PFSK-1 (cell line): ENCODE results near the gene IQCM.

Experiments
- FOXP2 ChIP-seq: optimal IDR thresholded peaks from 2 replicates; pipeline ENCODE3; 2011; ENCODE audit warnings: borderline replicate concordance, control low read depth, inconsistent platforms; ENCODE audit not compliant: insufficient read depth; ENCODE audit errors: extremely low read length, extremely low read depth
- POLR2AphosphoS5 ChIP-seq: IDR thresholded peaks from 2 replicates; pipeline ENCODE4 v1.6.1; 2012; ENCODE audit warnings: low read depth, mild to moderate bottlenecking, control low read depth, low read length, moderate library complexity
- REST ChIP-seq, 2 experiments: IDR thresholded peaks; 2 replicates each; pipeline versions ENCODE4 v1.6.1 to v1.8.0; 2011 to 2012; ENCODE audit warnings: low read depth in 2 of 2, low read length in 2 of 2, control low read depth in 1 of 2, inconsistent platforms in 1 of 2, mild to moderate bottlenecking in 1 of 2, moderate library complexity in 1 of 2; ENCODE audit not compliant: insufficient read depth in 1 of 2
- SIN3A ChIP-seq: IDR thresholded peaks from 2 replicates; pipeline ENCODE4 v1.6.1; 2012; ENCODE audit warnings: mild to moderate bottlenecking, low read length, moderate library complexity, borderline replicate concordance; ENCODE audit not compliant: insufficient read depth
- TAF1 ChIP-seq: IDR thresholded peaks from 2 replicates; pipeline ENCODE4 v1.6.1; 2012; ENCODE audit warnings: low read length, control low read depth, borderline replicate concordance; ENCODE audit not compliant: insufficient read depth

Gene IQCM

DNA sequence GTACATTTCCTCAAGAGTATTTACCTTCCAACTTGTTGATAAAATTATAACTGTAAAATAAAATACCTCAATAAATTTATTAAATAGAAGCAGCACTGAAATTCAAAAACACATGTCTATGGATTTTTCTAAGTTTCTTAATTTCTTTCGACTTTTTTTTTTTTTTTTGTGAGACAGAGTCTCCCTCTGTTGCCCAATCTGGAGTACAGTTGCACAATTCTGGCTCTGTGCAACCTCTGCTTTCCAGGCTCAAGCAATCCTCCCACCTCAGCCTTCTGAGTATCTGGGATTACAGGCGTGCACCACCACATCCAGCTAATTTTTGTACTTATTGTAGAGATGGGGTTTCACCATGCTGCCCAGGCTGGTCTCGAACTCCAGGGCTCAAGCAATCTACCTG is 79.8 kb downstream of the IQCM start:
- TF ChIP-seq POLR2AphosphoS5 = no peak
- TF ChIP-seq REST (IDR thresholded peaks at IDR 0.05; ENCODE audit: insufficient read depth in 1 of 2, low read depth in 2 of 2, low read length in 2 of 2) = no peak
- no peak for TF ChIP-seq SIN3A
- TF ChIP-seq FOXP2 = no peak
- no peak for TF ChIP-seq TAF1

DNA sequence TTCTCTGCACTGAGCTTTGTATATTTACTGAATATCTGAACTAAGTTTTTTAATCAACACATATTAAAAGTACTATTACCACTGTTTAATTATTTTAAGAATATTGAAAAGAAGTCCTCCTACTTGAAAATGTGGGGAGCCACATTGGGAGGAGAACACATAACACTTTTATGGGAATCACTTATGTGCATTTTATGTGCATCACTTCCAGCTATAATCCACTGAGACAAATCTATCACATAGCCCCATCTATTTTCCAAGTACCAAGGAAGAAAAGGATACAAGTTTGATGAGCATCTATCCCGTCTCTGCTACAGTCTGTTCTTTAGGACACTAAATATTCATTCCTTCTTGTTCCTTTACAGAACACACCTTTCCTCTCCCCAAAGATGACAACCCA is 87.2 kb downstream of the IQCM start:
- TF ChIP-seq REST (IDR thresholded peaks at IDR 0.05; ENCODE audit: insufficient read depth in 1 of 2, low read depth in 2 of 2, low read length in 2 of 2) (no peak), FOXP2 (no peak), SIN3A (no peak), POLR2AphosphoS5 (no peak), TAF1 (no peak)

DNA sequence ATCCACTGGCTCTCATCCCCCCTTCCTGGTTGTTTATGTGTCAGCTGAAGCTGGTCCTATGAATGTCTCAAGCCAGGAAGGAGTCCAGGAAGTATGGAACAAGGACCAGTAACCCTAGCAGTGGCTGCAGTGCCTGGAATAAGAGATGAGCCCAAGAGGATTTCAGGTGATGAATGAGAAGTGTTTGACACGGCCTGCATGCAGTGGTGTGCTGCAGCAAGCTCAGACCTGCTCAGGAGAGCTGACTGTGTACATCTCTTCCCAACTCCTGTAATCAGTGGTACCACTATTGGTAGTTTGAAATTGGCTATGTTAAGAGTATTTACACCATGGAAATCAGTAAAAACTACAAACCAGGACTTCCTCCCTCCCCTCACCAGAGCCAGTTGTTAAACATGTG is 88.0 kb downstream of the IQCM start:
- TF ChIP-seq SIN3A (no peak), FOXP2 (no peak), TAF1 (no peak), REST (IDR thresholded peaks at IDR 0.05; ENCODE audit: insufficient read depth in 1 of 2, low read depth in 2 of 2, low read length in 2 of 2) (no peak), POLR2AphosphoS5 (no peak)

- no peak for TF ChIP-seq POLR2AphosphoS5
- no peak for TF ChIP-seq FOXP2
- TF ChIP-seq TAF1 = no peak
- TF ChIP-seq REST (IDR thresholded peaks at IDR 0.05; ENCODE audit: insufficient read depth in 1 of 2, low read depth in 2 of 2, low read length in 2 of 2) = no peak
- no peak for TF ChIP-seq SIN3A
Measured at GRCh38 chr4:149723065-149723464, 92.6 kb downstream of the IQCM start.

GRCh38 chr4:149719806-149720205 is 95.8 kb downstream of the IQCM start:
- TF ChIP-seq FOXP2 (no peak), REST (IDR thresholded peaks at IDR 0.05; ENCODE audit: insufficient read depth in 1 of 2, low read depth in 2 of 2, low read length in 2 of 2) (no peak), POLR2AphosphoS5 (no peak)
